ENCODE data around the gene TDRD10.

TDRD10 gene

GRCh38 chr1:154550070-154550469 is 48.1 kb downstream of the TDRD10 start:
- TF ChIP-seq ZNF70 (CRISPR knock-in tag; IDR thresholded peaks at IDR 0.05) (no peak), RARB (CRISPR knock-in tag; IDR thresholded peaks at IDR 0.05) (no peak), ZFP3 (CRISPR knock-in tag; IDR thresholded peaks at IDR 0.05) (no peak), CSDC2 (CRISPR knock-in tag; IDR thresholded peaks at IDR 0.05) (no peak), SNAI2 (CRISPR knock-in tag; IDR thresholded peaks at IDR 0.05) (no peak), TCF4 (CRISPR knock-in tag; IDR thresholded peaks at IDR 0.05; ENCODE audit: borderline replicate concordance) (no peak), CSRNP3 (CRISPR knock-in tag; IDR thresholded peaks at IDR 0.05) (no peak), GLIS3 (CRISPR knock-in tag; IDR thresholded peaks at IDR 0.05) (no peak), TOX (CRISPR knock-in tag; IDR thresholded peaks at IDR 0.05; ENCODE audit: borderline replicate concordance) (no peak), PPARA (CRISPR knock-in tag; IDR thresholded peaks at IDR 0.05; ENCODE audit: borderline replicate concordance) (no peak), ESRRG (CRISPR knock-in tag; IDR thresholded peaks at IDR 0.05) (no peak), ISL1 (CRISPR knock-in tag; IDR thresholded peaks at IDR 0.05) (no peak), ZC3H10 (CRISPR knock-in tag; IDR thresholded peaks at IDR 0.05) (no peak), BACH2 (CRISPR knock-in tag; IDR thresholded peaks at IDR 0.05; ENCODE audit: borderline replicate concordance) (no peak)
- ATAC-seq, result no peak

GRCh38 chr1:154550657-154551056 is 48.6 kb downstream of the TDRD10 start:
- no peak for TF ChIP-seq TOX (CRISPR knock-in tag; IDR thresholded peaks at IDR 0.05; ENCODE audit: borderline replicate concordance)
- TF ChIP-seq, protein P1, sequence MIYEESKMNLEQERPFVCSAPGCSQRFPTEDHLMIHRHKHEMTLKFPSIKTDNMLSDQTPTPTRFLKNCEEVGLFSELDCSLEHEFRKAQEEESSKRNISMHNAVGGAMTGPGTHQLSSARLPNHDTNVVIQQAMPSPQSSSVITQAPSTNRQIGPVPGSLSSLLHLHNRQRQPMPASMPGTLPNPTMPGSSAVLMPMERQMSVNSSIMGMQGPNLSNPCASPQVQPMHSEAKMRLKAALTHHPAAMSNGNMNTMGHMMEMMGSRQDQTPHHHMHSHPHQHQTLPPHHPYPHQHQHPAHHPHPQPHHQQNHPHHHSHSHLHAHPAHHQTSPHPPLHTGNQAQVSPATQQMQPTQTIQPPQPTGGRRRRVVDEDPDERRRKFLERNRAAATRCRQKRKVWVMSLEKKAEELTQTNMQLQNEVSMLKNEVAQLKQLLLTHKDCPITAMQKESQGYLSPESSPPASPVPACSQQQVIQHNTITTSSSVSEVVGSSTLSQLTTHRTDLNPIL (CRISPR knock-in tag; IDR thresholded peaks at IDR 0.05; ENCODE audit: low read depth), result no peak

DNA sequence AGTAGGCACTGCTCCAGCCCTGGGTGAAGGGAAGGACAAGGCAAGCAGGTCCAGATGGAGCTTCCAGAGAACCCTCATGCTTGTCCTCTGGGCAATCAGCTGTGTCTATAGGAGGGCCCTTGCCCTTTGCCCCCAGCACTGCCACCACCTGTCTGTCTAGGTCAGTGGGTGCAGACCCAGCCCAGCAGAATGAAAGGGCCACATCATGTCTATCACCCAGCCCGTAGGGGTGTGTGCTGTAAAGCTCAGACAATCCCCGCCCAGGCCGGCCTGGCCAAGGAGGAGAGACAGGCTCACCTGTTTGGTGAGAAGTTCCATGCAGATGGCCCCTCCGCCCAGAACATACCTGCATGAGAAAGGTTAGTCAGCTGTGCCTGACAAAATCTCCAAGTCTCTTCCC is 49.5 kb downstream of the TDRD10 start:
- no peak for ATAC-seq
- TF ChIP-seq TSHZ2 (CRISPR knock-in tag; IDR thresholded peaks at IDR 0.05), result no peak
- no peak for TF ChIP-seq CSRNP3 (CRISPR knock-in tag; IDR thresholded peaks at IDR 0.05)
- no peak for TF ChIP-seq PPARA (CRISPR knock-in tag; IDR thresholded peaks at IDR 0.05; ENCODE audit: borderline replicate concordance)
- TF ChIP-seq ZNF565 (CRISPR knock-in tag; conservative IDR thresholded peaks at IDR 0.05; ENCODE audit: low read depth), result no peak
- no peak for TF ChIP-seq GLIS3 (CRISPR knock-in tag; IDR thresholded peaks at IDR 0.05)
- no peak for TF ChIP-seq POU6F1 (CRISPR knock-in tag; IDR thresholded peaks at IDR 0.05; ENCODE audit: borderline replicate concordance, low read depth)
- no peak for TF ChIP-seq ZFP3 (CRISPR knock-in tag; IDR thresholded peaks at IDR 0.05)
- no peak for TF ChIP-seq ARNTL (CRISPR knock-in tag; IDR thresholded peaks at IDR 0.05; ENCODE audit: borderline replicate concordance, low read depth)
- no peak for TF ChIP-seq SNAI2 (CRISPR knock-in tag; IDR thresholded peaks at IDR 0.05)
- no peak for TF ChIP-seq ESRRG (CRISPR knock-in tag; IDR thresholded peaks at IDR 0.05)
- no peak for TF ChIP-seq ZC3H10 (CRISPR knock-in tag; IDR thresholded peaks at IDR 0.05)
- TF ChIP-seq, protein P1 (CRISPR knock-in tag; IDR thresholded peaks at IDR 0.05; ENCODE audit: low read depth), result no peak
- TF ChIP-seq ZNF70 (CRISPR knock-in tag; IDR thresholded peaks at IDR 0.05), result no peak
- TF ChIP-seq BACH2 (CRISPR knock-in tag; IDR thresholded peaks at IDR 0.05; ENCODE audit: borderline replicate concordance), result no peak
- no peak for TF ChIP-seq OSR1 (CRISPR knock-in tag; IDR thresholded peaks at IDR 0.05)
- no peak for TF ChIP-seq RARB (CRISPR knock-in tag; IDR thresholded peaks at IDR 0.05)
- no peak for TF ChIP-seq ZNF8 (CRISPR knock-in tag; IDR thresholded peaks at IDR 0.05)
- TF ChIP-seq TCF4 (CRISPR knock-in tag; IDR thresholded peaks at IDR 0.05; ENCODE audit: borderline replicate concordance), result no peak
- TF ChIP-seq ISL1 (CRISPR knock-in tag; IDR thresholded peaks at IDR 0.05), result no peak
- TF ChIP-seq TOX (CRISPR knock-in tag; IDR thresholded peaks at IDR 0.05; ENCODE audit: borderline replicate concordance), result no peak

More at GRCh38 chr1:154550657-154551056, 48.6 kb downstream of the TDRD10 start:
- ATAC-seq, result no peak

Data from SK-N-SH treated with all-trans-retinoic acid at 6 μM for 48 hours (cell line).